DMS53 treated with DMSO at 0.1 percent for 48 hours (cell line): ENCODE data around the gene BLOC1S4.

Experiments used
- DNase-seq: peaks from one replicate; lab custom pipeline; 2025; ENCODE audit not compliant: unreplicated experiment; lab: John Stamatoyannopoulos, UW

Gene BLOC1S4

GRCh38 chr4:6689506-6689960 is 26.4 kb upstream of the BLOC1S4 start:
- peak; percentile 50 for DNase-seq

GRCh38 chr4:6692379-6692778 is 23.6 kb upstream of the BLOC1S4 start:
- DNase-seq = no peak

- no peak for DNase-seq
These were observed 23.2 kb upstream of the BLOC1S4 start for GRCh38 chr4:6692806-6693205.

GRCh38 chr4:6693231-6694176 is 22.5 kb upstream of the BLOC1S4 start, which contains the start of gene S100P:
Gene S100P (plus strand): TSS chr4:6693878. CDS start chr4:6693933, 55 bp downstream.
- no peak for DNase-seq

- no peak for DNase-seq
These were observed 21.6 kb upstream of the BLOC1S4 start for GRCh38 chr4:6694177-6694901.

- DNase-seq = peak; percentile 38
These were observed 20.0 kb upstream of the BLOC1S4 start for GRCh38 chr4:6695660-6696610.

GRCh38 chr4:6696611-6697010 is 19.4 kb upstream of the BLOC1S4 start:
- DNase-seq = no peak

- no peak for DNase-seq
These were observed 18.8 kb upstream of the BLOC1S4 start for GRCh38 chr4:6697131-6697530.

GRCh38 chr4:6699388-6699787 is 16.6 kb upstream of the BLOC1S4 start:
- no peak for DNase-seq

GRCh38 chr4:6699903-6700302 is 16.1 kb upstream of the BLOC1S4 start:
- no peak for DNase-seq

GRCh38 chr4:6701371-6701770 is 14.6 kb upstream of the BLOC1S4 start:
- DNase-seq = no peak

- DNase-seq = no peak
These were observed 13.2 kb upstream of the BLOC1S4 start for GRCh38 chr4:6702761-6703160.

GRCh38 chr4:6703786-6704185 is 12.2 kb upstream of the BLOC1S4 start:
- no peak for DNase-seq

GRCh38 chr4:6705646-6706045 is 10.3 kb upstream of the BLOC1S4 start:
- DNase-seq = no peak

GRCh38 chr4:6706173-6706572 is 9.8 kb upstream of the BLOC1S4 start:
- no peak for DNase-seq

GRCh38 chr4:6709230-6710114 is 6.5 kb upstream of the BLOC1S4 start, which contains the start of gene MRFAP1L1:
Gene MRFAP1L1 (minus strand): TSS chr4:6709865. CDS start chr4:6709629, 236 bp downstream.
- peak; percentile 99 for DNase-seq

- DNase-seq = no peak
These were observed 5.7 kb upstream of the BLOC1S4 start for GRCh38 chr4:6710282-6710681.

- DNase-seq = no peak
These were observed 5.0 kb upstream of the BLOC1S4 start for GRCh38 chr4:6710996-6711395.

GRCh38 chr4:6714954-6715353 is 1.0 kb upstream of the BLOC1S4 start:
- DNase-seq = no peak

- DNase-seq = no peak
These were observed 313 bp upstream of the BLOC1S4 start for GRCh38 chr4:6715704-6716017.
